K562 (cell line): Measurements from ENCODE around the gene TSPAN18.

ENCODE experiments used
- BRF1 ChIP-seq: IDR thresholded peaks from 3 replicates; pipeline ENCODE4 v1.6.1; 2011; ENCODE audit warnings: borderline replicate concordance, mild to moderate bottlenecking; ENCODE audit not compliant: insufficient read length; ENCODE audit errors: extremely low read depth
- PHF20 ChIP-seq: fragments of 450-650 bp; IDR thresholded peaks from 2 replicates; pipeline ENCODE4 v1.6.1; 2018; ENCODE audit not compliant: partially characterized antibody
- YY1 ChIP-seq, 3 experiments: IDR thresholded peaks; 2 replicates each; pipeline ENCODE4 v1.6.1; 2011; ENCODE audit warnings: low read length in 2 of 3, mild to moderate bottlenecking in 2 of 3, moderate library complexity in 2 of 3, borderline replicate concordance in 1 of 3, control low read depth in 1 of 3, low read depth in 1 of 3; ENCODE audit not compliant: insufficient read depth in 3 of 3, insufficient replicate concordance in 2 of 3, control insufficient read depth in 1 of 3, insufficient read length in 1 of 3; ENCODE audit errors: extremely low read depth in 1 of 3
- TF ChIP-seq, protein P1 (sequence below): fragments of 450-650 bp; IDR thresholded peaks from 2 replicates; pipeline ENCODE4 v1.7.1; 2018; ENCODE audit warnings: mild to moderate bottlenecking, low read depth; ENCODE audit not compliant: partially characterized antibody
- TF ChIP-seq, protein P2 (sequence below), 3 experiments: IDR thresholded peaks in 2 of 3; conservative IDR thresholded peaks in 1 of 3; 2 replicates each; pipeline ENCODE4 v1.5.1; 2011 to 2012; ENCODE audit warnings: low read length in 3 of 3, mild to moderate bottlenecking in 3 of 3, control low read depth in 2 of 3, improper control_type of control experiment in 1 of 3, inconsistent platforms in 1 of 3, low read depth in 1 of 3, mixed read lengths in 1 of 3, moderate library complexity in 1 of 3; ENCODE audit not compliant: insufficient read depth in 2 of 3
- TF ChIP-seq, protein P3 (sequence below), 2 experiments: fragments of 450-650 bp in 1 of 2; sonication (generic) in 1 of 2; formaldehyde crosslinking; conservative IDR thresholded peaks; 2 replicates each; pipeline versions ENCODE4 v1.4.0 to v1.8.1; 2020 to 2022; ENCODE audit warnings: mild to moderate bottlenecking in 1 of 2, missing genetic modification reagents in 1 of 2
- TF ChIP-seq, protein P4 (sequence below): fragments of 250-450 bp; sonication (Bioruptor Pico); IDR thresholded peaks from 2 replicates; pipeline ENCODE4 v1.8.0; 2021; ENCODE audit warnings: moderate library complexity, mild to moderate bottlenecking, inconsistent platforms

DNA sequence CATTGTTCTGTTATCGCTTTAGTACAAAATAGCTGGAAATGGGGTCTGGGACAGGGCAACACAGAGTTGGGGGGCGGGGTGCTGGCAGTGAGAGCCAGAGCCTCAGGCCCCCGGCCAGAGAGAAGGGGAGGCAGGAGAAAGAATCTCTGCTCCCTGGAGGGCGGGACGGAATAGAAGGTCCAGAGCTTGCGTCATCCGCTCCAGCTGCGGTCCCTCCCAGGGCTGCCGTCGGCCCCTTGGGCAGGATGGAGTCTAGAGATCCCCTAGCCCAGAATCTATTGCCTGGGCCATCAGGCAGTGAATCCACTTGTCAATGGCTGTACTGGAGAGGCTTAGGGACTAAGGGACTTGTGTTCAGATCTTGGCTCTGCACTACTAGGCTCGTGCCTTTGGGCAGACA lies 218.9 kb downstream of the TSPAN18 start:
- TF ChIP-seq, protein P1, sequence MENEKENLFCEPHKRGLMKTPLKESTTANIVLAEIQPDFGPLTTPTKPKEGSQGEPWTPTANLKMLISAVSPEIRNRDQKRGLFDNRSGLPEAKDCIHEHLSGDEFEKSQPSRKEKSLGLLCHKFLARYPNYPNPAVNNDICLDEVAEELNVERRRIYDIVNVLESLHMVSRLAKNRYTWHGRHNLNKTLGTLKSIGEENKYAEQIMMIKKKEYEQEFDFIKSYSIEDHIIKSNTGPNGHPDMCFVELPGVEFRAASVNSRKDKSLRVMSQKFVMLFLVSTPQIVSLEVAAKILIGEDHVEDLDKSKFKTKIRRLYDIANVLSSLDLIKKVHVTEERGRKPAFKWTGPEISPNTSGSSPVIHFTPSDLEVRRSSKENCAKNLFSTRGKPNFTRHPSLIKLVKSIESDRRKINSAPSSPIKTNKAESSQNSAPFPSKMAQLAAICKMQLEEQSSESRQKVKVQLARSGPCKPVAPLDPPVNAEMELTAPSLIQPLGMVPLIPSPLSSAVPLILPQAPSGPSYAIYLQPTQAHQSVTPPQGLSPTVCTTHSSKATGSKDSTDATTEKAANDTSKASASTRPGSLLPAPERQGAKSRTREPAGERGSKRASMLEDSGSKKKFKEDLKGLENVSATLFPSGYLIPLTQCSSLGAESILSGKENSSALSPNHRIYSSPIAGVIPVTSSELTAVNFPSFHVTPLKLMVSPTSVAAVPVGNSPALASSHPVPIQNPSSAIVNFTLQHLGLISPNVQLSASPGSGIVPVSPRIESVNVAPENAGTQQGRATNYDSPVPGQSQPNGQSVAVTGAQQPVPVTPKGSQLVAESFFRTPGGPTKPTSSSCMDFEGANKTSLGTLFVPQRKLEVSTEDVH = no peak
- no peak for TF ChIP-seq PHF20
- TF ChIP-seq, protein P2, sequence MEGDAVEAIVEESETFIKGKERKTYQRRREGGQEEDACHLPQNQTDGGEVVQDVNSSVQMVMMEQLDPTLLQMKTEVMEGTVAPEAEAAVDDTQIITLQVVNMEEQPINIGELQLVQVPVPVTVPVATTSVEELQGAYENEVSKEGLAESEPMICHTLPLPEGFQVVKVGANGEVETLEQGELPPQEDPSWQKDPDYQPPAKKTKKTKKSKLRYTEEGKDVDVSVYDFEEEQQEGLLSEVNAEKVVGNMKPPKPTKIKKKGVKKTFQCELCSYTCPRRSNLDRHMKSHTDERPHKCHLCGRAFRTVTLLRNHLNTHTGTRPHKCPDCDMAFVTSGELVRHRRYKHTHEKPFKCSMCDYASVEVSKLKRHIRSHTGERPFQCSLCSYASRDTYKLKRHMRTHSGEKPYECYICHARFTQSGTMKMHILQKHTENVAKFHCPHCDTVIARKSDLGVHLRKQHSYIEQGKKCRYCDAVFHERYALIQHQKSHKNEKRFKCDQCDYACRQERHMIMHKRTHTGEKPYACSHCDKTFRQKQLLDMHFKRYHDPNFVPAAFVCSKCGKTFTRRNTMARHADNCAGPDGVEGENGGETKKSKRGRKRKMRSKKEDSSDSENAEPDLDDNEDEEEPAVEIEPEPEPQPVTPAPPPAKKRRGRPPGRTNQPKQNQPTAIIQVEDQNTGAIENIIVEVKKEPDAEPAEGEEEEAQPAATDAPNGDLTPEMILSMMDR (IDR thresholded peaks at IDR 0.05 in 2 of 3, conservative IDR thresholded peaks at IDR 0.05 in 1 of 3; ENCODE audit: insufficient read depth in 2 of 3, low read depth in 1 of 3, low read length in 3 of 3) = no peak
- TF ChIP-seq, protein P3, sequence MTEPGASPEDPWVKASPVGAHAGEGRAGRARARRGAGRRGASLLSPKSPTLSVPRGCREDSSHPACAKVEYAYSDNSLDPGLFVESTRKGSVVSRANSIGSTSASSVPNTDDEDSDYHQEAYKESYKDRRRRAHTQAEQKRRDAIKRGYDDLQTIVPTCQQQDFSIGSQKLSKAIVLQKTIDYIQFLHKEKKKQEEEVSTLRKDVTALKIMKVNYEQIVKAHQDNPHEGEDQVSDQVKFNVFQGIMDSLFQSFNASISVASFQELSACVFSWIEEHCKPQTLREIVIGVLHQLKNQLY (CRISPR knock-in tag; conservative IDR thresholded peaks at IDR 0.05) = no peak
- TF ChIP-seq, protein P4, sequence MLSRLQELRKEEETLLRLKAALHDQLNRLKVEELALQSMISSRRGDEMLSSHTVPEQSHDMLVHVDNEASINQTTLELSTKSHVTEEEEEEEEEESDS (CRISPR knock-in tag) = no peak
- TF ChIP-seq BRF1 = no peak
- no peak for TF ChIP-seq YY1 (IDR thresholded peaks at IDR 0.05; ENCODE audit: borderline replicate concordance in 1 of 3, control insufficient read depth in 1 of 3, extremely low read depth in 1 of 3, insufficient read depth in 3 of 3, insufficient read length in 1 of 3, insufficient replicate concordance in 2 of 3, low read depth in 1 of 3, low read length in 2 of 3)
